Measurements from ENCODE around the gene PLK1.

The PLK1 gene

GRCh38 chr16:23650674-23651416 lies 27.8 kb upstream of the PLK1 start:
- Histone ChIP-seq H3K36me3 (replicated peaks in 1 of 2; ENCODE audit: control insufficient read depth in 2 of 2, insufficient read depth in 2 of 2, low read length in 2 of 2) (peaks cover 1 to 88% of the 10 kb centered on the region in 2 donors), H3K4me1 (ENCODE audit: control insufficient read depth in 2 of 2, insufficient read depth in 1 of 2, low read depth in 1 of 2, low read length in 2 of 2) (no peaks in the 10 kb centered on the region), H3K4me3 (ENCODE audit: low read length in 2 of 2) (no peak overlapping the region), H2BK120ac (ENCODE audit: low read depth, low read length) (no peak overlapping the region), H3K27me3 (ENCODE audit: control insufficient read depth in 3 of 3, insufficient read depth in 3 of 3, low read depth in 1 of 3, low read length in 3 of 3) (no peaks in the 10 kb centered on the region), H2AK5ac (ENCODE audit: low read depth, low read length) (no peak overlapping the region), H2BK12ac (ENCODE audit: low read length) (no peak overlapping the region), H2BK5ac (ENCODE audit: low read length) (no peak overlapping the region), H3K14ac (ENCODE audit: low read length) (no peak overlapping the region), H4K8ac (ENCODE audit: low read depth, low read length) (no peak overlapping the region), H3K79me1 (ENCODE audit: low read depth, low read length) (peaks cover 2% of the 10 kb centered on the region), H3K9ac (ENCODE audit: low read depth, low read length, poor library complexity) (no peak overlapping the region), H3K4me2 (ENCODE audit: insufficient read depth, low read length, poor library complexity, severe bottlenecking) (no peak overlapping the region), H3K18ac (ENCODE audit: low read length) (no peak overlapping the region), H3K9me3 (replicated peaks in 1 of 2; ENCODE audit: control insufficient read depth in 2 of 2, insufficient read depth in 1 of 2, low read depth in 1 of 2, low read length in 2 of 2) (no peaks in the 10 kb centered on the region), H4K91ac (ENCODE audit: low read depth, low read length, poor library complexity) (no peak overlapping the region), H3K23ac (ENCODE audit: low read depth, low read length, poor library complexity) (no peak overlapping the region), H2AFZ (ENCODE audit: low read length) (no peak overlapping the region), H3K4ac (ENCODE audit: low read length) (no peak overlapping the region), H2BK15ac (ENCODE audit: low read length) (no peak overlapping the region), H3K27ac (replicated peaks; ENCODE audit: low read length) (no peak overlapping the region)
- WGBS, 2 donors (ENCODE audit: extremely low coverage in 2 of 2, insufficient read length in 2 of 2, insufficient replicate concordance in 1 of 2): no CpG with 5 or more reads among the region's 4 CpGs
- DNase-seq (ENCODE audit: low spot score): no peak

- no peak for DNase-seq (ENCODE audit: low spot score)
- no peak overlapping the region for H2AFZ ChIP-seq (ENCODE audit: low read length)
- H3K4me1 ChIP-seq (ENCODE audit: control insufficient read depth in 2 of 2, insufficient read depth in 1 of 2, low read depth in 1 of 2, low read length in 2 of 2): no peaks in the 10 kb centered on the region
- no peak overlapping the region for H3K4me2 ChIP-seq (ENCODE audit: insufficient read depth, low read length, poor library complexity, severe bottlenecking)
- no CpG with 5 or more reads among the region's 4 CpGs for WGBS, 2 donors (ENCODE audit: extremely low coverage in 2 of 2, insufficient read length in 2 of 2, insufficient replicate concordance in 1 of 2)
- no peak overlapping the region for H2BK12ac ChIP-seq (ENCODE audit: low read length)
- no peak overlapping the region for H2BK120ac ChIP-seq (ENCODE audit: low read depth, low read length)
- H2BK5ac ChIP-seq (ENCODE audit: low read length): no peak overlapping the region
- peaks cover 1 to 86% of the 10 kb centered on the region in 2 donors for H3K36me3 ChIP-seq (replicated peaks in 1 of 2; ENCODE audit: control insufficient read depth in 2 of 2, insufficient read depth in 2 of 2, low read length in 2 of 2)
- H4K8ac ChIP-seq (ENCODE audit: low read depth, low read length): no peak overlapping the region
- no peak overlapping the region for H3K9ac ChIP-seq (ENCODE audit: low read depth, low read length, poor library complexity)
- no peak overlapping the region for H3K14ac ChIP-seq (ENCODE audit: low read length)
- H3K4ac ChIP-seq (ENCODE audit: low read length): no peak overlapping the region
- no peak overlapping the region for H3K23ac ChIP-seq (ENCODE audit: low read depth, low read length, poor library complexity)
- no peak overlapping the region for H3K18ac ChIP-seq (ENCODE audit: low read length)
- no peak overlapping the region for H4K91ac ChIP-seq (ENCODE audit: low read depth, low read length, poor library complexity)
- peaks cover 2% of the 10 kb centered on the region for H3K79me1 ChIP-seq (ENCODE audit: low read depth, low read length)
- H2BK15ac ChIP-seq (ENCODE audit: low read length): no peak overlapping the region
- no peak overlapping the region for H2AK5ac ChIP-seq (ENCODE audit: low read depth, low read length)
- H3K27me3 ChIP-seq (ENCODE audit: control insufficient read depth in 3 of 3, insufficient read depth in 3 of 3, low read depth in 1 of 3, low read length in 3 of 3): no peaks in the 10 kb centered on the region
- H3K4me3 ChIP-seq (ENCODE audit: low read length in 2 of 2): no peak overlapping the region
- H3K27ac ChIP-seq (replicated peaks; ENCODE audit: low read length): no peak overlapping the region
- no peaks in the 10 kb centered on the region for H3K9me3 ChIP-seq (replicated peaks in 1 of 2; ENCODE audit: control insufficient read depth in 2 of 2, insufficient read depth in 1 of 2, low read depth in 1 of 2, low read length in 2 of 2)
Observed at GRCh38 chr16:23651943-23652468, 26.7 kb upstream of the PLK1 start.

- Histone ChIP-seq H2BK15ac (ENCODE audit: low read length) (no peak overlapping the region), H2AFZ (ENCODE audit: low read length) (no peak overlapping the region), H2AK5ac (ENCODE audit: low read depth, low read length) (no peak overlapping the region), H3K4me3 (ENCODE audit: low read length in 2 of 2) (no peak overlapping the region), H3K4me1 (ENCODE audit: control insufficient read depth in 2 of 2, insufficient read depth in 1 of 2, low read depth in 1 of 2, low read length in 2 of 2) (no peaks in the 10 kb centered on the region), H3K79me1 (ENCODE audit: low read depth, low read length) (no peaks in the 10 kb centered on the region), H2BK12ac (ENCODE audit: low read length) (no peak overlapping the region), H3K9ac (ENCODE audit: low read depth, low read length, poor library complexity) (no peak overlapping the region), H3K27ac (replicated peaks; ENCODE audit: low read length) (no peak overlapping the region), H3K23ac (ENCODE audit: low read depth, low read length, poor library complexity) (no peak overlapping the region), H4K91ac (ENCODE audit: low read depth, low read length, poor library complexity) (no peak overlapping the region), H3K4me2 (ENCODE audit: insufficient read depth, low read length, poor library complexity, severe bottlenecking) (no peak overlapping the region), H3K4ac (ENCODE audit: low read length) (no peak overlapping the region), H4K8ac (ENCODE audit: low read depth, low read length) (no peak overlapping the region), H3K27me3 (ENCODE audit: control insufficient read depth in 3 of 3, insufficient read depth in 3 of 3, low read depth in 1 of 3, low read length in 3 of 3) (no peaks in the 10 kb centered on the region), H3K36me3 (replicated peaks in 1 of 2; ENCODE audit: control insufficient read depth in 2 of 2, insufficient read depth in 2 of 2, low read length in 2 of 2) (peaks cover 38 to 96% of the 10 kb centered on the region in 2 donors), H2BK120ac (ENCODE audit: low read depth, low read length) (no peak overlapping the region), H2BK5ac (ENCODE audit: low read length) (no peak overlapping the region), H3K14ac (ENCODE audit: low read length) (no peak overlapping the region), H3K18ac (ENCODE audit: low read length) (no peak overlapping the region), H3K9me3 (replicated peaks in 1 of 2; ENCODE audit: control insufficient read depth in 2 of 2, insufficient read depth in 1 of 2, low read depth in 1 of 2, low read length in 2 of 2) (no peaks in the 10 kb centered on the region)
- WGBS, 2 donors (ENCODE audit: extremely low coverage in 2 of 2, insufficient read length in 2 of 2, insufficient replicate concordance in 1 of 2): no CpG with 5 or more reads among the region's 2 CpGs
- no peak for DNase-seq (ENCODE audit: low spot score)
Observed at GRCh38 chr16:23663918-23664317, 14.8 kb upstream of the PLK1 start.

- Histone ChIP-seq H4K8ac (ENCODE audit: low read depth, low read length) (no peak overlapping the region), H2BK5ac (ENCODE audit: low read length) (no peak overlapping the region), H3K27me3 (ENCODE audit: control insufficient read depth in 3 of 3, insufficient read depth in 3 of 3, low read depth in 1 of 3, low read length in 3 of 3) (no peaks in the 10 kb centered on the region), H3K14ac (ENCODE audit: low read length) (no peak overlapping the region), H3K23ac (ENCODE audit: low read depth, low read length, poor library complexity) (no peak overlapping the region), H3K36me3 (replicated peaks in 1 of 2; ENCODE audit: control insufficient read depth in 2 of 2, insufficient read depth in 2 of 2, low read length in 2 of 2) (peaks cover 44 to 98% of the 10 kb centered on the region in 2 donors), H4K91ac (ENCODE audit: low read depth, low read length, poor library complexity) (no peak overlapping the region), H2BK12ac (ENCODE audit: low read length) (no peak overlapping the region), H3K9ac (ENCODE audit: low read depth, low read length, poor library complexity) (no peak overlapping the region), H2BK120ac (ENCODE audit: low read depth, low read length) (no peak overlapping the region), H3K9me3 (replicated peaks in 1 of 2; ENCODE audit: control insufficient read depth in 2 of 2, insufficient read depth in 1 of 2, low read depth in 1 of 2, low read length in 2 of 2) (no peaks in the 10 kb centered on the region), H3K4me3 (ENCODE audit: low read length in 2 of 2) (no peak overlapping the region), H3K4ac (ENCODE audit: low read length) (no peak overlapping the region), H3K4me1 (ENCODE audit: control insufficient read depth in 2 of 2, insufficient read depth in 1 of 2, low read depth in 1 of 2, low read length in 2 of 2) (no peaks in the 10 kb centered on the region), H2AK5ac (ENCODE audit: low read depth, low read length) (no peak overlapping the region), H3K27ac (replicated peaks; ENCODE audit: low read length) (no peak overlapping the region), H3K18ac (ENCODE audit: low read length) (no peak overlapping the region), H3K79me1 (ENCODE audit: low read depth, low read length) (no peaks in the 10 kb centered on the region), H3K4me2 (ENCODE audit: insufficient read depth, low read length, poor library complexity, severe bottlenecking) (no peak overlapping the region), H2BK15ac (ENCODE audit: low read length) (no peak overlapping the region), H2AFZ (ENCODE audit: low read length) (no peak overlapping the region)
- no peak for DNase-seq (ENCODE audit: low spot score)
- no CpG with 5 or more reads among the region's 7 CpGs for WGBS, 2 donors (ENCODE audit: extremely low coverage in 2 of 2, insufficient read length in 2 of 2, insufficient replicate concordance in 1 of 2)
Observed at GRCh38 chr16:23666571-23667354, 11.9 kb upstream of the PLK1 start.
